Activated T-helper 1 cell treated with anti-CD3 and anti-CD28 coated beads, Interleukin-2, amount 50 U/mL, for 16 hours (primary cell): ENCODE measurements around the gene WNT2B.
"Not testable (repeated sequence)": the region's sequence is repeated elsewhere in the genome, so short reads cannot be mapped to it uniquely, and the experiment has no call there.

Experiments used
- DNase-seq, 2 donors: peaks; one replicate each; pipeline ENCODE4 v3.0.0-alpha.2; 2020; ENCODE audit warnings: low read depth in 1 of 2, low spot score in 1 of 2

Gene WNT2B

DNA sequence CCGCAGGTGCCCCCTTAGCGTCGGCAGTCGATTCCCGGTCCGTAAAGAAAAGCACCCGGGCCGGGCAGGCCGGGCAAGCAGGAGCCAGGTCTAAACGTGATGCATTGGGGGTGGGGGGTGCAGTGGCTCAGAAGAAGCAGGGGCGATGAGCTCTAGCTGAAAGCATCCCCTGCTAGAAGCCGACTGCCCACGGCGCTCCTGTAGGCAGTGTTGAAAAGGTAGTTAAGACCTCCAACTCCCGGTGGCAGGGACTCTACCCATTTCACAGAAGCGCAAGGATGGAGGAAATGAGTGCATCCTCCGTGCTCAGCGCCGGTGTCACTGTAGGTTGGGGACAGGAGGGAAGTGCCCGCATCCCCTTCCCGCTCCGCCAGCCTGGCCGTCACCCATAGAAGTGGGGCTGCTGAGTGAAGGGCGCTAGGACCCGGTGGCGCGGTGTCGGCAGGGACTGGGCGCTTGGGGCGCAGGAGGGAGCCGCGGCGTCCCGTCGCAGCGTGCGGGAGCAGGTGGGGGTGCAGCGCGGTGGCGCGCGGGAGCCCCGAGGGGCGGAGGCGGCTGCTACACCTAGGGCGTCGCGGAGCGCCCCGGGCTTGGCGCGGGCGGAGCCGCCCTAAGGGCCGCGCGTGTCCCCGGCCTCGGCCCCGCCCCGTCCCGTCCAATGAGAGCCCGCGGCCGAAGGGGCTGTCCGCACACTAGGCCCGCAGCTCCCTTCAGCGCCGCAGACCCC lies at the start of gene WNT2B:
TSS of gene WNT2B (plus strand) at position 688 of the 727 bp plus-strand sequence. CDS start 298 bp downstream, outside the sequence.
- peak in 1 of 2 donors; percentile 30 for DNase-seq

DNA sequence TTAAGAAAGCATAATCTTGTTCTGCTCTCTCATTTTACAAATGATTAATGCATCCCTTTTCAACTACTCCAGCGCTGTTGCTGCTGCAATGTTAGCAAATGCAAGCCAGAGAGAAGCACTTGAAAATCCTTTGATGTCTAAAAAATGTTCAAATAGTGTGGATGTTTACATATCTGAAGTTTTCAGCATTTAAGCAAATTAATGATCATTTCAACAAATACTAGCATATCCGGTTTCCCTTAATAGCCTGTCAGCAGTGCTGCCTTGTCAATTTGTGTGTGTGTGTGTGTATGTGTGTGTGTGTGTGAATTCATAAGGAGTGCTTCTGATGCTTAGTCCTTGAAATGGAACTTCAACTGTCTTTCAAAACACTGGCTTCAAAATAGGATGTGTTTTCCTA lies 48.1 kb upstream of the WNT2B start:
- no peak for DNase-seq

DNA sequence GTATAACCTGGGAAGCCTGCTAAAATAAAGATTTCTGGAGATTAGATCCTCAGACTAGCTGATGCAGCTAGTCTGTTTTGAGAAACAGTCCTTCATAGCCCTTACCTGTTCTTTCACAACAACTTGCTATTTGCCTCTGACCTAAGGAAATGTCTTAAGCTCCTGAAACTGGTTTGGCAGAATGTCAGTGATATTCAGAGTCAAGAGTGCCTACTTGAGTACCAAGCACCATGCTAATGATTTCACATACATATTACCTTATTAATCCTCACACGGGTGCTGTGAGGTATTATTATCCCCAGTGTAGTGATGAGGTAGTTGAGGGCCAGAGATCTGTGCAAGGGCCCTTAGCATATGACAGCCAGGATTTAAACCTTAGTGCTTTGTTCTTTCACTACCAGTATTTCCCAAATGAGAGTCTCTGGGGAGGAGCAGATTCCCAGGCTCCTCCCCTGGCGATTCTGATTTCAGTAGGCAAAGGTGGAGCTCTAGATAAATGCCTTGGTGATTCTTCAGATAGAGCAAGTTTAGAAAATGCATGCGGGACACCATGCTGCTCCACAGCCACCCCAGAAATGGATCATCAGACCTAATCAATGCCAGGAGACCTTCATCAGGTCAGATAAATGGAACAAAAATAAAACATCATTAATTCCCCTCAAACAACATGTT lies 47.4 kb upstream of the WNT2B start:
- DNase-seq, result no peak

DNA sequence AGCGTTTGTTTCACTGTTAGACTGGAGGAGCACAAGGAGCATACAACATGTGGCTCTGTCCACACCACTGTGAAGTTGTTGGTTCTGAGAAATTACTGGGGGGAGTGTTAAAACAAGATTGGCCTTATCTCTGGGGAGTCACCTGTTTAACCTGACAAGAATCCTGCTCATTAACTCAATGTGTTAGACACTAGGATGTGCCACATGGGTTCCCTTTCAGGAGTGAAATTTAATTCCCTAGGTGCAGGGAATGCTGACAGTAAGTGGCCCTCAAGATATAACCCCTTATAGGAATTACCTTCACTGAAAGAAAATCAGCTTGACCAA lies 45.8 kb upstream of the WNT2B start:
- DNase-seq, result no peak

DNA sequence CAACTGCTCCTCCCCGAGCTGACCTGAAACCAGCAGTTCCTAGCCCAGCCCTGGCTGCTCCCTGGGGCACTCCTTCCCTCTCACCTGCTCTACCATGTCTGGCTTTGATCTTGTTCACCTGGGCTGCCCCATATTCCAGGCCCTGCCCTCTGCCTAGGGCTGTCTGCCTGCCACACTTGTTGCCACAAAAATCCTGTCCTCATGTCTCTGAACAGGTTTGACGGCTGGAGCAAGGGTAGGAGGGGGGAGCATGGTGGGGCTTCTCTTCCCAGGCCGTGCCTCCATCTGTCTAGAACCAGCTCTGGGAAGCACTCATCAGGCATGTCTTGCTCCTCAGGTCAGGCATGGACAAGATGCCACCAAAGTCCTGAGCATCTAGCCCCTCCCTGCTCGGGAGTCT lies 44.3 kb upstream of the WNT2B start:
- no peak for DNase-seq

DNA sequence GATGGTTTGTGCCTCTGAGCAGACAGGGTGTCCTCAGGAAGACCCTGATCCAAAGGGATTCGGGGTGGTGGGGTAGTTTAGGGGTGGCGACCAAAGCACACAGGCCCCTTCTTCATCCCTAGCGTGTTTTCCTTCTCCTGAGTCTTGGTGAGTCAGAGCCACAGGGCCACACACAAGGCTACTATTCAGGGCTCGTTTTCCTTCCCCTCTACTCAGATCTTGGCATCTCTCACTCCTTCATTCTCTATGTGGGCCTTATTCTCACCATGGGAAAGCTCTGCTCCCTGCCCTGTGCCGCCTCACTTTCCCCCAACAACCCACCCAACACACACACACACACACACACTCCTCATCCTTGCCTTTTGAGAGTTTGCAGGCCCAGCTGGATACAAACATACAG lies 43.6 kb upstream of the WNT2B start:
- no peak for DNase-seq

DNA sequence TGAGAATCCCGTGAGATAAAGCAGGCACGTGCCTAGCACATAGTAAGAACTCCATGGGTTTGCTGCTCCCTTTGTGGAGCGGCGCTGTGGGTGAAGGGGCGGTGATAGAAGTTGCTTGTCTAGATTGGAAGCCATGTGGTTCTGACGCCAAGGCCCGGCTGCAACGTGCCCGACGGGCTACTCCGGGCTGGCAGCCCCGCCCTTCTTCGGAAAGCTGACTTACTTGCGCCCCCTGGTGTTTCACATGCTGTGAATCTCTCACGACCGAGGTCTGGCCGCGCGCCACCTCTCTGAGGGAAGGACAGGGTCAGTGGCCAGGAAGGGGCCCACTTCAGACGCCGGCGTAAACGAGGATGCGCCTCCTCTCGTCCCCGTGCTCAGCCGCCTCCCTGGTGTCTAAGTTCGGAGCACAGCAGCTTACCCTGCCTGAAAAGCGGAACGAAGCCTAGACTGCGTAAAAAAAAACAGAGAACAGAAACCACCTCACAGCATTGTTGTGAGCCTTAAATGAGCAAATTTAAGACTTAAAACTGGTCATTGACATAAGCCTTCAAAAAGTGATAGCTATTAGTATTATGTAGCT lies 42.6 kb upstream of the WNT2B start:
- peak; percentile 61 to 74 for DNase-seq

DNA sequence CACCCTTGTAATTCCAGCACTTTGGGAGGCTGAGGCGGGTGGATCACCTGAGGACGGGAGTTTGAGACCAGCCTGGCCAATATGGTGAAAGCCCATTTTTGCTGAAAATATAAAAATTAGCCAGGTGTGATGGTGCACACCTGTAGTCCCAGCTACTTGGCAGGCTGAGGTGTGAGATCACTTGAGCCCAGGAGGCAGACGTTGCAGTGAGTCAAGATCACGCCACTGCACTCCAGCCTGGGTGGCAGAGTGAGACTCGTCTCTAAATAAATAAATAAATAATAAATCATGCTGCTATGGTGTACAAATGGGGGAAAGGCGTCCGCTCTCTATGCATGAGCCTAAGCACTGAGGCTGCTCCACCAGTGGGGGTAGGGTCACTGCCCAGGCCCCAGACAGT lies 38.4 kb upstream of the WNT2B start:
- not testable (repeated sequence) for DNase-seq

DNA sequence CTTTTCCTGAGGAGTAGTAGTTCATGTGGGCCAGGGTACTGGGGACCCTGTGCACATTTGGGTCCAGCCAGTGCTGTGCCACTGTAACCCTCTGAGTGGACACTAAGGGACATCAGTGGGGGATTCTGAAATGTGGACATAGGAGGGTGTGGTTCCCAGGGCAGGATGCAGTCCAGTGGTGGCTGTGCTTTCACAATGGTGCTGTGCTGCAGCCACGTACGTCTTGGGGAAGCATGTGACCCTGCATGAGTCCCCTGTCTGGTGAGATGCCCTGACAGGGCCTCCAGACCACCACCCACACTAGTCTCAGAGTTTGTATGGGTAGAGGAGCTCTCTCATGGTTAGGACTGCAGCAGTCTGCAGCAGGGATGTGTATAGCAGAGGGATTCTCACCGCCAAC lies 37.8 kb upstream of the WNT2B start:
- no peak for DNase-seq

DNA sequence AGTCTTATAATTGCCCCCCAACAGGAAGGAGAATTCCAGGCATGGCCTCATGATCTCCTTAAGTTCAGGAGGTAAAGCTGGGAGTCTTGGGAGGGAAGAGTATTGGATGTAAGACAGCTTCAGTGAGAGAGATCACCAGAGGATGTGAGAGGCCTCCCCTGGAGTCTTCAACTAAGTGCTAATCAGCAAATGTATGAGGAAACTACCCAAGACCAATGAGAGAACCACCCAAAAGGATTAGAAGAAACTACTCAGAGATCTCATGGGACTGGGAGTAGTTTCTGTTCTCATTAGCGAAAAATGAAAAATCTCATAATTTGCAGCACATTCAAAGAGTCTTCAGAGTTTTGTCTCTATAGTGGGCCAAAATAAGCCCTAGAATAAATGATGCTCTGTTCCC lies 36.6 kb upstream of the WNT2B start:
- DNase-seq, result no peak

DNA sequence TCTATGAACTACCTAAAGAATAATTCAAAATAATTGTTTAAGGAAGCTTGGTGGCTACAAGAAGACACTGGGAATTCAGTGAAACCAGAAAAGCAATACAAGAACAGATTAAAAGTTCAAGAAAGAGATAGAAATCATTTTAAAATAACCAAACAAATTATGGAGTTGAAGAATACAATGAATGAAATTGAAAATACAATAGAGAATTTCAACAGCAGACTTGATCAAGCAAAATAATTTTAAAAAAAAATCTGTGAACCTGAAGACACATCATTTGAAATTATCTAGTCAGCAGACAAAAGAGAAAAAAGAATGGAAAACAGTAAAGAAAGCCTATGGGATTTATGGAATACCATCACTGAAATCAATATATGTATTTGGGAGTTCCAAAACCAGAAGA lies 31.2 kb upstream of the WNT2B start:
- no peak for DNase-seq

DNA sequence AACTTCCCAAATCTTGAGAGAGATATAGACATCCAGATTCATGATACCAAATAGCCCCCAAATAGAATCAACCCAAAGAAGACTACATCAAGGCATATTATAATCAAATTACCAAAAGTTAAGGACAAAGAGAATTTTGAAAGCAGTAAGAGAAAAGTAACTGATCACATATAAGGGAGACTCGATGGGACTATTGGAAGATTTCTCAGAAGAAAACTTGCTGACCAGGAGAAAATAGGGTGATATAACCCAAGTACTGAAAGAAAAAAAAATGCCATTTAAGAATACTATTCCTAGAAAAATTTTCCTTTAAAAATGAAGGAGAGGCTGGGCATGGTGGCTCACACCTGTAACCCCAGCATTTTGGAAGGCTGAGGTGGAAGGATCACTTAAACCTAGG lies 30.5 kb upstream of the WNT2B start:
- DNase-seq, result no peak

DNA sequence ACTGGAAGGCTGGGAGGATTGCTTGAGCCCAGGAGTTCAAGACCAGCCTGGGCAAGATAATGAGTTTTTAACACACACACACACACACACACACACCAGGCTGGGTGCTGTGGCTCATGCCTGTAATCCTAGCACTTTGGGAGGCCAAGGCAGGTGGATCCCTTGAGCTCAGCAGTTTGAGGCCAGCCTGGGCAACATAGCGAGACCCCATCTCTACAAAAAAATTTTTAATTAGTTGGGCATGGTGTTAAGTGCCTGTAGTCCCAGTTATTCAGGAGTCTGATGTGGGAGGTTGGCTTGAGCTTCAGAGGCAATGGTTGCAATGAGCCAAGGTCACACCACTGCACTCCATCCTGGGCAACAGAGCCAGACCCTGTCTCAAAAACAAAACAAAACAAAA lies 22.7 kb upstream of the WNT2B start:
- not testable (repeated sequence) for DNase-seq

DNA sequence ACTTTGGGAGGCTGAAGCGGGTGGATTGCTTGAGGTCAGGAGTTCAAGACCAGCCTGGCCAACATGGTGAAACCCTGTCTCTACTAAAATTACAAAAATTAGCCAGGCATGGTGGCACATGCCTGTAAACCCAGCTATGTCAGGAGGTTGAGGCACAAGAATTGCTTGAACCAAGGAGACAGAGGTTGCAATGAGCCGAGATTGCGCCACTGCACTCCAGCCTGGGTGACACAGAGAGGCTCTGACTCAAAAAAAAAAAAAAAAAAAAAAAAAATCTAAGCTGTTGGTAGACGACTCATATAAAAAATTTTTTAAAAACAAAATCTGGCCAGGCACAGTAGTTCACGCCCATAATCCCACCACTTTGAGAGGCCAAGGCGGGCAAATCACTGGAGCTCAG lies 21.1 kb upstream of the WNT2B start:
- DNase-seq, result not testable (repeated sequence)

DNA sequence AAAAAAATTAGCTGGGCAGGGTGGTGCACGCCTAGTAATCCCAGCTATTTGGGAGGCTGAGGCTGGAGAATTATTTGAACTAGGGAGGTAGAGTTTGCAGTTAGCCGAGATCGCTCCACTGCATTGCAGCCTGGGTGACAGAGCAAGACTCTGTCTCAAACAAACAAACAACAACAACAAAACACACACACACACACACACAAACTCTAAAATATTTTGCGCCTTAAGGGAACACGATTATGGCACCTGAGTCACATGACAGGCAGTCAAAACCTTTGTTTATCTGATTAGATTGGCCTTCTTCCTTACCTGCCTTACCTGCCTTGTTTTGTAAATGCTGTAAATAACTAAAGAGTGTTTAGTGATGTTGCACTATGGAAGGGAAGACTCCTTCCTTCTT lies 20.6 kb upstream of the WNT2B start:
- no peak for DNase-seq

DNA sequence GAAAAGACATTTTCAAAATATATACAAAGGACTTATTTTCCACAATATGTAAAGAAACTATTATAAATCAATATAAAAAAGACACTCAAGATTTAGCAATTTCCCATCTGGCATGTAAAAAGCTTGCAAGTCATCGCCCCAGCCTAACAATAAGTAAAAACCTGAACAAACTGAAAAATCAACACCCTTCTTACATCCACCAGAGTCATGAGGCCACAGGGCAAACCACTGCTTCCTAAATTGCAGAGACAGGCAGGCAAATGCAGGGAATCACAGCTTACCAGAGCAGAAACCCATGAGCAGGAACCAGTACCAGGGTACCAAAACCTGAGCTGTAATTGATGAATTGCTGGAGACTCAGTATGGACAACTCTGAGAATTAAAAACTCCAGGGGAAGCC lies 16.7 kb upstream of the WNT2B start:
- no peak for DNase-seq

DNA sequence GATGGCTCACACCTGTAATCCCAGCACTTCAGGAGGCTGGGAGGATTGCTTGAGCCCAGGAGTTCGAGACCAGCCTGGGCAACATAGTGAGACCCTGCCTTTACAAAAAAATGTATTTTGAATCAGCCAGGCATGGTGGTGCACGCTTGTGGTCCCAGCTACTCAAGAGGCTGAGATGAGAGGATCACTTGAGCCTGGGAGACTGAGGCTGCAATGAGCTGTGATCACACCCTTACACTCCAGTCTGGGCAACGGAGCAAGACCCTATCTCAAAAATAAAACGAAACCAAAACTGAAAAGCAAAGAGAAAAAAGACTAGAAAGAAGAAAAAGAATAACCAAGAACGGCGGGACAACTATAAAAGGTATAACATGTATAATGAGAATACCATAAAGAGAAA lies 15.4 kb upstream of the WNT2B start:
- DNase-seq, result no peak

DNA sequence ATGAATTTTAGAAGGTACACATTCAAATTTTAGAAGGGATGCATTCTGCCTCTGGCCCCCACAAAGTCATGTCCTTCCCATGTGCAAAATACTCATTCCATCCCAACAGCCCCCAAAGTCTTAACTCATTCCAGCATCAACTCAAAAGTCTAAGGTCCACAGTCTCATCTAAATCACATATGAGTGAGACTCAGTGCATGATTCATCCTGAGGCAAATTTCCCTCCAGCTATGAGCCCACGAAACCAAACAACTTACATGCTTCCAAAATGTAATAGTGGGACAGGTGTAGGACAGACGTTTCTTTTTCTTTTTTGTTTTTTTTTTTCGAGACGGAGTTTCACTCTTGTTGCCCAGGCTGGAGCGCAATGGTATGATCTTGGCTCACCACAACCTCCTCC lies 12.5 kb upstream of the WNT2B start:
- no peak for DNase-seq

DNA sequence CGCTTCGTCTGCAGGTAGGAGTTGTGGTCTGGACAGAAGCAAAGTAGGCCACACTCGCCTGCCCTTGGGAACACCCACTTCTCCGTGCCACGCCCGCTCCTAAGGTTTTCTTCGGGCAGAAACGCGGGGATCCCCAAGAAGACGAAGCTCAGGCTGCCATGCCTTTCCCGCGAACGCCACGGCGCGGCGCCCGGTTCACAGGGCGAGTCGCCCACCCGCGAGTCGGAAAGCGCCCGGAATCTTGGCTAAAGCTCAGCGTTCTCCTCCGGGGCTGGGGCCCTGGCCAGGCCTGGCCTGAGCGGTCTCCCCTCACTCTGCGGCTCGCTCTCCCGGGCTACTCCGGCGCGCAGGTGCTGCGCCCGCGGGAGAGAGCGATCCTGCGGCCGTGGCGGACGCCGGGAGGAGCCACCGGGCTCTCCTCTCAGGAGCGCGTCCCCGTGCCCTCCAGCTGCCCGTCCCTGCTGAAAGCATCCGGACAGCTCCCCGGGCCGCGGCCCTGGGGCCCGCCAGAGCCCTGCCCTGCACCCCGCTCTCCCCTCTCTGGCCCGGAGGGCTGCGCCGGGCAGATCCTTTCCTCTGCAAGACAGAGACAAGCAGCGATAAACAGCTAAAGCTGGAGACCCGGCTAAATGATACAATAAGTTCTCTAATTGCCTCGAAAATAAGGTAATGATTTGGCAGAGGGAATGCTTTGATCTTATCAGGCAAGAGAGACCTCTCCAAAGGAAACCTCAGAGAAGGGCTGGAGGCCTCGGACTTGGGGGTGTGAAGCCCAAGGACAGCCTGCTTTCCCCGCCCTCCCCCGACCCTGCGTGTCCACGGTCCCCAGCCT lies 6.7 kb upstream of the WNT2B start:
- peak; percentile 31 to 33 for DNase-seq

DNA sequence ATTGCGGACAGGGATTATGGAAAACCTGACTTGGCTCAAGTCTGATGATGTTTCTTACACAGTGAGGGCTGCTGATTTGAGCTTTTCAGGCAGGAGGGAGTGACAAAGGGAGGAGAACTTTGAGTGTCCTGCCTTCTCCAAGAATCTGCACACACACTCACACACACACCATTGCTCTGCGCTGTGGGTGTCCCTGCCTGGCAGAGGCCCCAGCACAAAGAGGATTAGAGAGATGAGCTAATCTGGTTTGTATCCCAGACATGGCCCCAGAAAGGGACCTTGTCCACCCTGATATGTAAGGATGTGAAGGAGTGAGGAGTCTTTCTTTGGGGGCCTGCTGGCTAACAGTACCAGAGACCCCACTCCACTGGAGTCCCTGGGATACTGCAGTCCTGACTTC lies 5.9 kb upstream of the WNT2B start:
- no peak for DNase-seq

DNA sequence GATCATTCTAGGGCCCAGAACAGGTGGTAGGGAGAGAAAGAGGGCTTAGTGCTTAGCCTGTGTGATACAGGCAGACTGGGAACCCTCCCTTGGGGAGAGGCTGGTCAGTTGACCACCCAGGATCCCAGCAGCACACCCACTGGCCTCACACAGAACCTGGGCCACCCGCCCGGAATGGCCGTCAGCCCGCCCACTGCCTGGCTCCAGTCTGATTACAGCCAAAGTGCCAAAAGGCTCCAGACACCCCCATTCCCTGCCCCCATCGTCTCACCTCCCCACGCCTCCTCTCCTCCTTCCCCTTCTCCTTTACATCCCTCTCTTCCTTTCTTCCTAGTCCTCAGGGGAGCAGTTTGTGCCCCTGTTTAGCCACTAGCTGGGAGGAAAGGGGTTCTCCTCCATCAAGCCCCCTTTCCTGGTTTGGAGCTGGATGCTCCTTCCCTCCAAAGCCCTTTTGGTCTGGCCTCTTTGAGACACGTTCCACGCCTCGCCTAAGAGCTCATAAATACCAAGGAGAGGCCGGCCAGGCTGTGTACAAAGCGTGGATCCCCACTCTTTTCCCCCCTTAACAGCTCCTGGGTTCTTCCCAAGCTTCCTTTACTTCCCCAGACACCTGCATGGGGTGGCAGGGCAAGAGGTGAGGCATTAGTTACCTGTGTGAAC lies 4.6 kb upstream of the WNT2B start:
- DNase-seq, result no peak
